NCI-H524 (cell line): ENCODE data around the gene INPP1.
"Not testable (repeated sequence)": the region's sequence is repeated elsewhere in the genome, so short reads cannot be mapped to it uniquely, and the experiment has no call there.

ENCODE experiments used
- DNase-seq, 2 experiments: peaks; one replicate each; lab custom pipeline; 2025; lab: John Stamatoyannopoulos, UW

INPP1 gene

GRCh38 chr2:190343536-190344275 is at the start of gene INPP1:
INPP1 (plus strand) TSS chr2:190343589; CDS start chr2:190360103, 16,514 bp downstream.
- peak; percentile 17 to 45 for DNase-seq

- DNase-seq, result not testable (repeated sequence)
These were observed 45.5 kb upstream of the INPP1 start for GRCh38 chr2:190297880-190298279.

GRCh38 chr2:190301032-190301431 is 42.4 kb upstream of the INPP1 start:
- no peak for DNase-seq

GRCh38 chr2:190302052-190302451 is 41.3 kb upstream of the INPP1 start:
- no peak for DNase-seq

GRCh38 chr2:190303647-190304046 is 39.7 kb upstream of the INPP1 start:
- no peak for DNase-seq

- no peak for DNase-seq
These were observed 39.0 kb upstream of the INPP1 start for GRCh38 chr2:190304404-190304803.

GRCh38 chr2:190308031-190308430 is 35.4 kb upstream of the INPP1 start:
- DNase-seq, result peak in 1 of 2 experiments; percentile 7

- no peak for DNase-seq
These were observed 31.3 kb upstream of the INPP1 start for GRCh38 chr2:190311893-190312634.

GRCh38 chr2:190312635-190313025 is 30.8 kb upstream of the INPP1 start:
- not testable (repeated sequence) for DNase-seq

- DNase-seq, result no peak
These were observed 29.5 kb upstream of the INPP1 start for GRCh38 chr2:190313880-190314279.

- no peak for DNase-seq
These were observed 28.1 kb upstream of the INPP1 start for GRCh38 chr2:190315273-190315672.

GRCh38 chr2:190318514-190318913 is 24.9 kb upstream of the INPP1 start:
- no peak for DNase-seq

GRCh38 chr2:190318931-190319554 is 24.3 kb upstream of the INPP1 start:
- peak in 1 of 2 experiments; percentile 41 for DNase-seq

- DNase-seq, result peak; percentile 97 to 98
These were observed 23.6 kb upstream of the INPP1 start, which contains the start of gene HIBCH for GRCh38 chr2:190319555-190320498. HIBCH (minus strand) TSS chr2:190319826; CDS start chr2:190319750, 76 bp downstream.

GRCh38 chr2:190320696-190321095 is 22.7 kb upstream of the INPP1 start:
- no peak for DNase-seq

- no peak for DNase-seq
These were observed 20.0 kb upstream of the INPP1 start for GRCh38 chr2:190323406-190323805.

- no peak for DNase-seq
These were observed 17.8 kb upstream of the INPP1 start for GRCh38 chr2:190325588-190325987.

- DNase-seq, result no peak
These were observed 15.4 kb upstream of the INPP1 start for GRCh38 chr2:190327867-190328572.

GRCh38 chr2:190328573-190329147 is 14.7 kb upstream of the INPP1 start:
- DNase-seq, result no peak

- DNase-seq, result no peak
These were observed 10.0 kb upstream of the INPP1 start for GRCh38 chr2:190333395-190333794.

- DNase-seq, result no peak
These were observed 9.5 kb upstream of the INPP1 start for GRCh38 chr2:190333928-190334327.
